Endometrial microvascular endothelial cells (primary cell): ENCODE results near the gene WHAMM. TPM values are rescaled to one million over a fixed set of nuclear protein-coding genes. Genes with fewer than 3 reads are reported as not detected.
"Not testable (repeated sequence)": the region's sequence is repeated elsewhere in the genome, so short reads cannot be mapped to it uniquely, and the experiment has no call there.

ENCODE experiments used
- in situ Hi-C: cut with HindIII; loops from 2 replicates; pipeline ENCODE4 v1.10.0; 2017; ENCODE audit warnings: low sequenced_read_pairs, low pct_unique_long_range_greater_than_20kb; ENCODE audit errors: inconsistent ontology term
- total RNA-seq: library from RNA; depleted of rRNA; stranded (reverse); fragments of >200 nt; gene quantifications from one replicate; pipeline ENCODE4 v1.2.3, GENCODE V29; 2015; ENCODE audit errors: inconsistent ontology term

WHAMM gene
- total RNA-seq, 1 donor from 2014 or later, result 4.2 TPM

GRCh38 chr15:82798531-82799166 lies 10.8 kb upstream of the WHAMM start:
- in situ Hi-C loops, result no loop called here

GRCh38 chr15:82799183-82799841 lies 10.1 kb upstream of the WHAMM start:
- in situ Hi-C loops, result no loop called here

- in situ Hi-C loops, result no loop called here
Observed at GRCh38 chr15:82802497-82802896, 6.9 kb upstream of the WHAMM start.

- in situ Hi-C loops, result no loop called here
Observed at GRCh38 chr15:82803793-82804574, 5.4 kb upstream of the WHAMM start.

GRCh38 chr15:82804575-82804949 lies 4.9 kb upstream of the WHAMM start:
- in situ Hi-C loops, result no loop called here

- in situ Hi-C loops, result no loop called here
Observed at GRCh38 chr15:82805994-82806406, 3.4 kb upstream of the WHAMM start, which contains the start of gene FSD2. Gene FSD2, minus strand, starts transcription at chr15:82806069. Its CDS starts 18,679 bp downstream, at chr15:82787390.

GRCh38 chr15:82807920-82808633 lies 1.4 kb upstream of the WHAMM start:
- in situ Hi-C loops, result no loop called here

- in situ Hi-C loops, result no loop called here
Observed at GRCh38 chr15:82808634-82809041, 790 bp upstream of the WHAMM start.

GRCh38 chr15:82810061-82810889 lies 847 bp downstream of the WHAMM start:
- in situ Hi-C loops, result no loop called here

GRCh38 chr15:82810890-82811426 lies 1.5 kb downstream of the WHAMM start:
- in situ Hi-C loops, result no loop called here

- in situ Hi-C loops, result no loop called here
Observed at GRCh38 chr15:82812994-82813393, 3.6 kb downstream of the WHAMM start.

GRCh38 chr15:82820128-82820527 lies 10.7 kb downstream of the WHAMM start:
- in situ Hi-C loops, result no loop called here

GRCh38 chr15:82821396-82821795 lies 12.0 kb downstream of the WHAMM start:
- in situ Hi-C loops, result not testable (repeated sequence)

- in situ Hi-C loops, result not testable (repeated sequence)
Observed at GRCh38 chr15:82821851-82822250, 12.4 kb downstream of the WHAMM start.

- in situ Hi-C loops, result no loop called here
Observed at GRCh38 chr15:82823049-82823448, 13.6 kb downstream of the WHAMM start.

- in situ Hi-C loops, result no loop called here
Observed at GRCh38 chr15:82828075-82828474, 18.6 kb downstream of the WHAMM start.

- in situ Hi-C loops, result no loop called here
Observed at GRCh38 chr15:82829234-82829633, 19.8 kb downstream of the WHAMM start.

- in situ Hi-C loops, result no loop called here
Observed at GRCh38 chr15:82830427-82831173, 21.2 kb downstream of the WHAMM start.
